Glutamatergic neuron (in vitro differentiated cells): ENCODE results near the gene CADM1. TPM values are rescaled to one million over a fixed set of nuclear protein-coding genes. Genes with fewer than 3 reads are reported as not detected.

Experiments
- DNase-seq: peaks from one replicate; pipeline ENCODE4 v3.0.0; 2022
- H3K27ac Mint-ChIP-seq: one replicate; pipeline ENCODE4 v1.8.0; 2020; ENCODE audit warnings: mild to moderate bottlenecking, mixed read lengths, inconsistent platforms; ENCODE audit not compliant: unreplicated experiment
- H3K27me3 Mint-ChIP-seq: one replicate; pipeline ENCODE4 v1.8.0; 2020; ENCODE audit warnings: mild to moderate bottlenecking, moderate library complexity, mixed read lengths, inconsistent platforms; ENCODE audit not compliant: unreplicated experiment
- H3K36me3 Mint-ChIP-seq: one replicate; pipeline ENCODE4 v1.8.0; 2020; ENCODE audit warnings: mild to moderate bottlenecking, mixed read lengths, inconsistent platforms; ENCODE audit not compliant: unreplicated experiment
- H3K4me1 Mint-ChIP-seq: one replicate; pipeline ENCODE4 v1.8.0; 2020; ENCODE audit warnings: mild to moderate bottlenecking, low read depth, mixed read lengths, inconsistent platforms; ENCODE audit not compliant: unreplicated experiment
- H3K4me3 Mint-ChIP-seq: one replicate; pipeline ENCODE4 v1.8.0; 2020; ENCODE audit warnings: mild to moderate bottlenecking, mixed read lengths, inconsistent platforms; ENCODE audit not compliant: unreplicated experiment
- H3K9me3 Mint-ChIP-seq: one replicate; pipeline ENCODE4 v1.8.0; 2020; ENCODE audit warnings: mild to moderate bottlenecking, moderate library complexity, mixed read lengths, inconsistent platforms; ENCODE audit not compliant: unreplicated experiment
- total RNA-seq: library from RNA; stranded (reverse); fragmentation: NEBNext Ultra II Directional; extraction: Animal tissue kit (Norgen Biotek cat#: 25700); gene quantifications from one replicate; pipeline ENCODE4 v1.2.1, GENCODE V29; 2021; ENCODE audit not compliant: unreplicated experiment
- TF ChIP-seq, protein P1 (sequence below): fragments of 200-600 bp; sonication (generic); IDR thresholded peaks from one replicate; pipeline ENCODE4 v1.5.0; 2021; ENCODE audit not compliant: partially characterized antibody, unreplicated experiment

CADM1 gene
- total RNA-seq, 1 donor from 2014 or later: 1,339 TPM

DNA sequence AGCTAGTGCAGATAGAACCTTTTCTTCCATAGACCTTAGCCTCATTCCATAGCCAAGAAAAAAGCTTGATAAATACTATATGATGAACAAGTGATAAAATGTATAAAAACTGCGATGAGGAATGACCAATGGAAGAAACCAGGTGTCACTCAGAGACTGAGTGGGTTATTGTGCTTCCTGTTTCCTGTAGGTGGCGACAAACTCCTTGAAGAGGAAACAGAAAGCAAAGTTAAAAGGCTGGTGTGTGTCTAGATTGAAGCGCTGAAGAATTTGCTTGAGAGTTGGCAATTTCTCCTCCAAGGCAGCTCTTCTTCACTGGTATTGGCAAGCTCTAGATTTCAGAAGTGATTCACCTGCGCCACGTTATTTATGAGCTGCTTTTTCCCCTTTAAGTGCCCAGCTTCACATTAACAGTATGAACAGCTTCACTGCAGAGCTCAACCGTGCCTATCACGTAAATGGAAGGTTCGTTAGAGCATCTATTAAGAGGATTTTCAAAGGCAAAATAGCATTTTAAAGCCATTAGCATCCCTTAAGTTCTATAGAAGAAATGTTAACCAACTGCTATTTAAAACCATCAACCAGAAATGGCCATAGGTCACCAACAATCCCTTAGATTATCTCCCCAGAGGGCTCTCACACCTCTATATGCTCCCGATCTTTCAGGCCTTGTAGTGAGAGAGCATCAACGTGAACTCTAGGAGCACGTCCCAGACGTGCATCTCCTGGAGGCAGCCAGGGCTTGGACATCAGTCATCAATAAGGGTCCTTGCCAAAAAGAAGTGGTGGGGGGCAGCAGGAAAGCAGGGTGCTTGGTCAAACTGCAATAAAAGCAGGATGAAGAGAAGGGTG lies 179.4 kb downstream of the CADM1 start:
- Mint-ChIP-seq H3K4me1 (peaks cover 52% of the 10 kb centered on the region), H3K9me3 (peaks cover 14% of the 10 kb centered on the region), H3K4me3 (peak overlapping the region; percentile 66), H3K36me3 (peaks cover 4% of the 10 kb centered on the region), H3K27ac (peak overlapping the region; percentile 76), H3K27me3 (peaks cover 13% of the 10 kb centered on the region)
- no peak for DNase-seq
- TF ChIP-seq, protein P1, sequence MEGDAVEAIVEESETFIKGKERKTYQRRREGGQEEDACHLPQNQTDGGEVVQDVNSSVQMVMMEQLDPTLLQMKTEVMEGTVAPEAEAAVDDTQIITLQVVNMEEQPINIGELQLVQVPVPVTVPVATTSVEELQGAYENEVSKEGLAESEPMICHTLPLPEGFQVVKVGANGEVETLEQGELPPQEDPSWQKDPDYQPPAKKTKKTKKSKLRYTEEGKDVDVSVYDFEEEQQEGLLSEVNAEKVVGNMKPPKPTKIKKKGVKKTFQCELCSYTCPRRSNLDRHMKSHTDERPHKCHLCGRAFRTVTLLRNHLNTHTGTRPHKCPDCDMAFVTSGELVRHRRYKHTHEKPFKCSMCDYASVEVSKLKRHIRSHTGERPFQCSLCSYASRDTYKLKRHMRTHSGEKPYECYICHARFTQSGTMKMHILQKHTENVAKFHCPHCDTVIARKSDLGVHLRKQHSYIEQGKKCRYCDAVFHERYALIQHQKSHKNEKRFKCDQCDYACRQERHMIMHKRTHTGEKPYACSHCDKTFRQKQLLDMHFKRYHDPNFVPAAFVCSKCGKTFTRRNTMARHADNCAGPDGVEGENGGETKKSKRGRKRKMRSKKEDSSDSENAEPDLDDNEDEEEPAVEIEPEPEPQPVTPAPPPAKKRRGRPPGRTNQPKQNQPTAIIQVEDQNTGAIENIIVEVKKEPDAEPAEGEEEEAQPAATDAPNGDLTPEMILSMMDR: peak; percentile 79

- peaks cover 63% of the 10 kb centered on the region for H3K4me1 Mint-ChIP-seq
- DNase-seq: no peak
- H3K27me3 Mint-ChIP-seq: peaks cover 9% of the 10 kb centered on the region
- peak overlapping the region; percentile 21 for H3K4me3 Mint-ChIP-seq
- no peaks in the 10 kb centered on the region for H3K36me3 Mint-ChIP-seq
- TF ChIP-seq, protein P1: no peak
- peak overlapping the region; percentile 97 for H3K27ac Mint-ChIP-seq
- H3K9me3 Mint-ChIP-seq: peaks cover 16% of the 10 kb centered on the region
Observed at GRCh38 chr11:115322553-115323203, 181.5 kb downstream of the CADM1 start.

DNA sequence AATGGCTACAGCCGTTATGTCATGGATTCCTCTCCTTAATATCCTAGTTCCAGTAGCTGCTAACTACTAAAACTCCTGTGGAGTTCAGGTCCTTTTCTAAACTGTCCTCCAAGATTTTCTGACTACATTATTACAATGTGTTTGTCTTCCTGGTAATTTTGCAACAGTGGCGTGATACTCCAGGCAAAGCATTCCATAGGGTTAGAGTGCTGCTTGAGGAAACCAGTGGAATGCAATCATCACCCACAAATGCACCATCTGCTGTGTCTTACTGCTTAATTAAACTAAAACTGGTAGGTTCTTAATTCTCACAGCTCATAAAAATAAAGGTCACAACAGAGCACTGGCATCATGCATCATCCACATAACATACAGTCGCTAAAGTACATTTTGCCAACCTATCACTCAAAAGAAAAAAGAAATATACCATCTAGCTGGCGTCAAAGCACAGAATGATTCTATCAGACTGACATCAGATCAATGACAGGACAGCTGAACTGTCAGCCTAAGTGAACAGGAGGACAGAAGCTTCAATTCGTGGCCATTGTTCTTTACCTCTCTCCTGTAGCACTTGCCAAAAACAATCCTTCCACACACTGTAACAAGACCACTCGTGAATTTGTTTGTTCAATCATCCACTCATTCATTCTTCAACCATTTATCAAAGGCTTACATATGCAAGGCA lies 182.5 kb downstream of the CADM1 start:
- Mint-ChIP-seq H3K27ac (peak overlapping the region; percentile 97), H3K9me3 (peaks cover 17% of the 10 kb centered on the region), H3K4me3 (peak overlapping the region; percentile 71), H3K36me3 (no peaks in the 10 kb centered on the region), H3K27me3 (peaks cover 9% of the 10 kb centered on the region), H3K4me1 (peaks cover 69% of the 10 kb centered on the region)
- DNase-seq: no peak
- TF ChIP-seq, protein P1: no peak

- DNase-seq: no peak
- peaks cover 31% of the 10 kb centered on the region for H3K9me3 Mint-ChIP-seq
- peaks cover 5% of the 10 kb centered on the region for H3K36me3 Mint-ChIP-seq
- H3K27ac Mint-ChIP-seq: peak overlapping the region; percentile 97
- H3K4me1 Mint-ChIP-seq: peaks cover 74% of the 10 kb centered on the region
- TF ChIP-seq, protein P1: no peak
- peaks cover 13% of the 10 kb centered on the region for H3K27me3 Mint-ChIP-seq
- peak overlapping the region; percentile 79 for H3K4me3 Mint-ChIP-seq
Observed at GRCh38 chr11:115317277-115318185, 186.7 kb downstream of the CADM1 start.
